K562 (cell line): ENCODE measurements around the gene NDUFV3. TPM values are rescaled to one million over a fixed set of nuclear protein-coding genes. Genes with fewer than 3 reads are reported as not detected.

Source experiments
- ATAC-seq: fragments of 200-7000 bp; cut with Tn5 transposase; 3 replicates; pipeline ENCODE4 v1.9.1; 2020; ENCODE audit warnings: moderate library complexity
- BruUV-seq: library from RNA; stranded (reverse); fragments of 400-500 nt; replicated peaks from 2 replicates; lab custom pipeline; 2021; lab: Mats Ljungman, UMichigan
- CTCF ChIA-PET: fragments of 300-600 bp; formaldehyde crosslinking; extraction: SDS; loops from one replicate; lab custom pipeline; 2021; ENCODE audit warnings: low intra/inter-chr PET ratio; lab: Yijun Ruan, JAX
- POLR2A ChIA-PET: fragments of 300-600, 350-650 bp; sonication (Branson Sonifier 250); formaldehyde crosslinking; extraction: SDS; loops from one replicate; lab custom pipeline; 2021; ENCODE audit warnings: antibody characterized with exemption, inconsistent platforms; lab: Yijun Ruan, JAX
- DNase-seq, 4 experiments: peaks; one replicate each; pipeline versions ENCODE4 v3.0.0 to v3.0.0-alpha.2; 2011 to 2018; ENCODE audit warnings: low spot score in 3 of 4, mixed read lengths in 3 of 4; ENCODE audit errors: extremely low read depth in 1 of 4
- FAIRE-seq: peaks from 2 replicates; lab custom pipeline; 2011; peaks lifted over from hg19 to GRCh38; lab: Jason Lieb, UNC
- H2AFZ ChIP-seq: 2 replicates; pipeline ENCODE4 v1.6.0; 2011; ENCODE audit warnings: low read depth, low read length, control low read depth, inconsistent platforms
- H3K27ac ChIP-seq: fragments of 200-600 bp; 3 replicates; pipeline ENCODE4 v1.8.0; 2011; ENCODE audit warnings: low read depth, mild to moderate bottlenecking, control low read depth, inconsistent platforms, low read length, moderate library complexity, mixed read lengths; ENCODE audit errors: extremely low read depth
- H3K27me3 ChIP-seq, 2 experiments: fragments of 300-600 bp in 1 of 2; 2 replicates in 1 of 2; 3 replicates in 1 of 2; pipeline versions ENCODE4 v1.6.0 to v1.8.0; 2011; ENCODE audit warnings: inconsistent platforms in 2 of 2, low read length in 2 of 2, mild to moderate bottlenecking in 1 of 2, mixed read lengths in 1 of 2, moderate library complexity in 1 of 2; ENCODE audit not compliant: control insufficient read depth in 2 of 2, insufficient read depth in 2 of 2
- H3K36me3 ChIP-seq: fragments of 300-600 bp; 3 replicates; pipeline ENCODE4 v1.8.0; 2011; ENCODE audit warnings: mild to moderate bottlenecking, low read length, inconsistent platforms; ENCODE audit not compliant: control insufficient read depth, insufficient read depth
- H3K4me1 ChIP-seq, 2 experiments: fragments of 200-600 bp in 1 of 2; replicated peaks in 1 of 2; 2 replicates in 1 of 2; 3 replicates in 1 of 2; pipeline versions ENCODE4 v1.5.1 to v1.8.0; 2011; ENCODE audit warnings: inconsistent platforms in 2 of 2, low read length in 2 of 2, mild to moderate bottlenecking in 1 of 2, mixed read lengths in 1 of 2, moderate library complexity in 1 of 2; ENCODE audit not compliant: control insufficient read depth in 2 of 2, insufficient read depth in 2 of 2
- H3K4me2 ChIP-seq: 2 replicates; pipeline ENCODE4 v1.6.1; 2011; ENCODE audit warnings: low read length, control low read depth, inconsistent platforms, mixed read lengths; ENCODE audit not compliant: insufficient read depth
- H3K4me3 ChIP-seq: fragments of 200-600 bp; sonication (generic), shearing (Covaris generic); 2 replicates; pipeline ENCODE4 v1.5.1; 2016; ENCODE audit warnings: control low read depth, inconsistent platforms
- H3K79me2 ChIP-seq: fragments of 200-600 bp; 3 replicates; pipeline ENCODE4 v1.8.0; 2011; ENCODE audit warnings: low read length, inconsistent platforms; ENCODE audit not compliant: control insufficient read depth, insufficient read depth
- H3K9ac ChIP-seq, 2 experiments: 2 replicates each; pipeline versions ENCODE4 v1.6.0 to v1.6.1; 2011; ENCODE audit warnings: low read depth in 2 of 2, low read length in 2 of 2, control low read depth in 1 of 2, inconsistent platforms in 1 of 2, mild to moderate bottlenecking in 1 of 2, mixed read lengths in 1 of 2; ENCODE audit not compliant: insufficient read depth in 1 of 2
- H3K9me1 ChIP-seq: one replicate; pipeline ENCODE4 v1.6.0; 2011; ENCODE audit warnings: inconsistent platforms, mild to moderate bottlenecking, low read length, moderate library complexity; ENCODE audit not compliant: control insufficient read depth, insufficient read depth
- H3K9me3 ChIP-seq: replicated peaks from 2 replicates; pipeline ENCODE4 v1.5.1; 2011; ENCODE audit warnings: low read depth, low read length, inconsistent platforms; ENCODE audit not compliant: control insufficient read depth, insufficient read depth
- H4K20me1 ChIP-seq: replicated peaks from 2 replicates; pipeline ENCODE4 v1.6.1; 2011; ENCODE audit warnings: low read length, inconsistent platforms, mixed read lengths; ENCODE audit not compliant: control insufficient read depth, insufficient read depth
- POLR2G ChIP-seq: fragments of 200-400 bp; formaldehyde crosslinking; IDR thresholded peaks from 2 replicates; pipeline ENCODE4 v1.6.1; 2017; ENCODE audit warnings: low read depth, mild to moderate bottlenecking, antibody characterized with exemption, low read length, moderate library complexity
- PYGO2 ChIP-seq: fragments of 450-650 bp; IDR thresholded peaks from 2 replicates; pipeline ENCODE4 v1.6.1; 2016; ENCODE audit warnings: mild to moderate bottlenecking, missing genetic modification characterization, moderate library complexity, missing compliant biosample characterization
- RBM22 ChIP-seq: fragments of 200-400 bp; formaldehyde crosslinking; IDR thresholded peaks from 2 replicates; pipeline ENCODE4 v1.6.1; 2018; ENCODE audit warnings: low read length, low read depth; ENCODE audit not compliant: poor library complexity, severe bottlenecking
- ZNF121 ChIP-seq: sonication (generic); formaldehyde crosslinking; conservative IDR thresholded peaks from 2 replicates; pipeline ENCODE4 v1.8.0; 2022; ENCODE audit warnings: missing genetic modification reagents
- ZNF778 ChIP-seq: fragments of 450-650 bp; formaldehyde crosslinking; IDR thresholded peaks from 2 replicates; pipeline ENCODE4 v1.4.0; 2020; ENCODE audit warnings: mild to moderate bottlenecking, moderate library complexity
- WGBS: fragments of 100-300 bp; shearing (Covaris generic); methylation state at CpG from one replicate; pipeline ENCODE4 v1.1.6; 2016; ENCODE audit warnings: low coverage, mixed read lengths; ENCODE audit not compliant: insufficient coverage; ENCODE audit errors: missing lambda C conversion rate; 5-methylcytosine and 5-hydroxymethylcytosine counted together
- in situ Hi-C: fragments of 300-500 bp; cut with MboI; formaldehyde crosslinking; loops from 4 replicates; pipeline ENCODE4 v1.15.0; 2018; ENCODE audit warnings: inconsistent platforms, mixed read lengths
- intact Hi-C: fragments of 100-400 bp; cut with micrococcal nuclease; formaldehyde crosslinking; loops from 2 replicates; pipeline ENCODE4 v1.14.2; 2022
- polyA plus RNA-seq, 8 experiments: library from polyadenylated mRNA; depleted of rRNA in 4 of 8; stranded (reverse) in 5 of 8; unstranded in 3 of 8; fragments of >200 nt; fragmentation: Nextera tagmentation in 2 of 8; fragmentation: Illumina TruSeq in 1 of 8; extraction: Ambion mirVana in 2 of 8; extraction: Trizol in 1 of 8; gene quantifications; 2 replicates each; pipeline versions ENCODE4 v1.2.1 to v1.2.3, GENCODE V29; 2011 to 2014; ENCODE audit warnings: inconsistent platforms in 1 of 8, missing spikeins in 1 of 8
- total RNA-seq, 7 experiments: library from RNA; depleted of rRNA in 6 of 7; stranded (reverse); fragments of >200 nt in 6 of 7; fragmentation: Illumina TruSeq in 2 of 7; extraction: Trizol in 2 of 7; gene quantifications; 2 replicates each; pipeline versions ENCODE4 v1.2.1 to v1.2.3, GENCODE V29; 2011 to 2021; ENCODE audit warnings: low replicate concordance in 1 of 7
- TF ChIP-seq, protein P1 (sequence below): fragments of 450-650 bp; formaldehyde crosslinking; IDR thresholded peaks from 2 replicates; pipeline ENCODE4 v1.4.0; 2020; ENCODE audit warnings: mild to moderate bottlenecking
- TF ChIP-seq, protein P2 (sequence below): fragments of 450-650 bp; IDR thresholded peaks from 2 replicates; pipeline ENCODE4 v1.6.1; 2016; ENCODE audit warnings: borderline replicate concordance
- TF ChIP-seq, protein P3 (sequence below): sonication (generic); formaldehyde crosslinking; IDR thresholded peaks from 2 replicates; pipeline ENCODE4 v1.8.1; 2023; ENCODE audit warnings: mild to moderate bottlenecking, missing genetic modification reagents

NDUFV3 gene
- total and polyA plus RNA-seq, 9 of the 15 experiments (the other 6 are each of a cell fraction or from before 2014, with no cell fraction given), result 19.1 to 87.8 (median 74.3) TPM

DNA sequence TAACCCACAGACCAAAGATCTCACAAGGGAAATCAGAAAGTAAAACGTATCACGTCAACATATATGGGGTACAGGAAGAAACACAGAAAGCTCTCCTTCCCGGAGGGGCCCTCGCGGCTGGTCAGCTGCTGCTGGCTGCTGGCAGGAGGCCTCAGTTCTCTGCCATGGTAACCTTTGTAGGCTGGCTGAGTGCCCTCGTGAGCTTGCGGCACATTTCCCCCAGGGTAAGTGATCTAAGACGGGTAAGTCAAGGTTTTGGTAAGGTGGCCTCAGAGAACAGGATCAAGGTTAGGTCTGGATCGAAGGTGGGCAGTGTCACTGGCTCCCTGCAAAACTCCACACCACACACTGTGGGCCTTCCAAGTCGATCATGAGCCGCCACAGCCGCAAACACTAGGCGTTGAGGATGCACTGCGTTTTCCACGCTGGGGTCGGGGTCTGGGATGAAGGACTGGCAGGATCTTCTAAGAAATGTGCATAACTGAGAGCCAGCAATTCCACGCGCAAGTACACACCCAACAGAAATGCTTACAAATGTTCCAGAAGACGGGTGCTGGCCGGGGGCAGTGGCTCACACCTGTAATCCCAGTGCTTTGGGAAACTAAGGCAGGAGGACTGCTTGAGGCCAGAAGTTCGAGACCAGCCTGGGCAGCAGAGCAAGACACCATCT, 47.7 kb upstream of the NDUFV3 start:
- Histone ChIP-seq H3K4me3 (no peak overlapping the region), H3K79me2 (peaks cover 65% of the 10 kb centered on the region), H3K27me3 (no peaks in the 10 kb centered on the region), H3K36me3 (peaks cover 97% of the 10 kb centered on the region), H2AFZ (no peak overlapping the region), H3K9ac (0 out of 4 replicates have a peak overlapping the region, but pooled peaks of 1 of the 2 experiments have one; percentile 3), H3K4me1 (peaks cover 0 to 15% of the 10 kb centered on the region in 2 experiments; a peak in 2 of 5 replicates)
- in situ Hi-C loops (no loop called here), intact Hi-C loops (no loop called here)
- CTCF ChIA-PET, result no interaction called here
- BruUV-seq, result no TSS peak
- no peak for DNase-seq
- no peak for FAIRE-seq
- TF ChIP-seq RBM22, result no peak
- TF ChIP-seq POLR2G, result 0 out of 2 replicates have a peak, but pooled peaks have one; percentile 18
- 0 out of 2 replicates have a peak, but pooled peaks have one; percentile 5 for TF ChIP-seq ZNF121 (CRISPR knock-in tag)
- no peak for TF ChIP-seq PYGO2
- no peak for TF ChIP-seq ZNF778
- TF ChIP-seq, protein P1, sequence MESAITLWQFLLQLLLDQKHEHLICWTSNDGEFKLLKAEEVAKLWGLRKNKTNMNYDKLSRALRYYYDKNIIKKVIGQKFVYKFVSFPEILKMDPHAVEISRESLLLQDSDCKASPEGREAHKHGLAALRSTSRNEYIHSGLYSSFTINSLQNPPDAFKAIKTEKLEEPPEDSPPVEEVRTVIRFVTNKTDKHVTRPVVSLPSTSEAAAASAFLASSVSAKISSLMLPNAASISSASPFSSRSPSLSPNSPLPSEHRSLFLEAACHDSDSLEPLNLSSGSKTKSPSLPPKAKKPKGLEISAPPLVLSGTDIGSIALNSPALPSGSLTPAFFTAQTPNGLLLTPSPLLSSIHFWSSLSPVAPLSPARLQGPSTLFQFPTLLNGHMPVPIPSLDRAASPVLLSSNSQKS (CRISPR knock-in tag), result no peak
- TF ChIP-seq, protein P2, sequence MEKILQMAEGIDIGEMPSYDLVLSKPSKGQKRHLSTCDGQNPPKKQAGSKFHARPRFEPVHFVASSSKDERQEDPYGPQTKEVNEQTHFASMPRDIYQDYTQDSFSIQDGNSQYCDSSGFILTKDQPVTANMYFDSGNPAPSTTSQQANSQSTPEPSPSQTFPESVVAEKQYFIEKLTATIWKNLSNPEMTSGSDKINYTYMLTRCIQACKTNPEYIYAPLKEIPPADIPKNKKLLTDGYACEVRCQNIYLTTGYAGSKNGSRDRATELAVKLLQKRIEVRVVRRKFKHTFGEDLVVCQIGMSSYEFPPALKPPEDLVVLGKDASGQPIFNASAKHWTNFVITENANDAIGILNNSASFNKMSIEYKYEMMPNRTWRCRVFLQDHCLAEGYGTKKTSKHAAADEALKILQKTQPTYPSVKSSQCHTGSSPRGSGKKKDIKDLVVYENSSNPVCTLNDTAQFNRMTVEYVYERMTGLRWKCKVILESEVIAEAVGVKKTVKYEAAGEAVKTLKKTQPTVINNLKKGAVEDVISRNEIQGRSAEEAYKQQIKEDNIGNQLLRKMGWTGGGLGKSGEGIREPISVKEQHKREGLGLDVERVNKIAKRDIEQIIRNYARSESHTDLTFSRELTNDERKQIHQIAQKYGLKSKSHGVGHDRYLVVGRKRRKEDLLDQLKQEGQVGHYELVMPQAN, result no peak
- TF ChIP-seq, protein P3, sequence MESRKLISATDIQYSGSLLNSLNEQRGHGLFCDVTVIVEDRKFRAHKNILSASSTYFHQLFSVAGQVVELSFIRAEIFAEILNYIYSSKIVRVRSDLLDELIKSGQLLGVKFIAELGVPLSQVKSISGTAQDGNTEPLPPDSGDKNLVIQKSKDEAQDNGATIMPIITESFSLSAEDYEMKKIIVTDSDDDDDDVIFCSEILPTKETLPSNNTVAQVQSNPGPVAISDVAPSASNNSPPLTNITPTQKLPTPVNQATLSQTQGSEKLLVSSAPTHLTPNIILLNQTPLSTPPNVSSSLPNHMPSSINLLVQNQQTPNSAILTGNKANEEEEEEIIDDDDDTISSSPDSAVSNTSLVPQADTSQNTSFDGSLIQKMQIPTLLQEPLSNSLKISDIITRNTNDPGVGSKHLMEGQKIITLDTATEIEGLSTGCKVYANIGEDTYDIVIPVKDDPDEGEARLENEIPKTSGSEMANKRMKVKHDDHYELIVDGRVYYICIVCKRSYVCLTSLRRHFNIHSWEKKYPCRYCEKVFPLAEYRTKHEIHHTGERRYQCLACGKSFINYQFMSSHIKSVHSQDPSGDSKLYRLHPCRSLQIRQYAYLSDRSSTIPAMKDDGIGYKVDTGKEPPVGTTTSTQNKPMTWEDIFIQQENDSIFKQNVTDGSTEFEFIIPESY (CRISPR knock-in tag), result peak; percentile 34; the same call in 1 of the 2 replicates
- TF ChIP-seq, all 486 proteins: peak for 3
- no peaks in the 10 kb centered on the region; the same call in 1 of the 2 replicates for H3K9me3 ChIP-seq
- no peak overlapping the region for H3K4me2 ChIP-seq
- no peak for ATAC-seq
- H3K27ac ChIP-seq, result no peak overlapping the region
- H3K9me1 ChIP-seq, result peaks cover 3% of the 10 kb centered on the region
- POLR2A ChIA-PET, result interaction anchor here (1.1 kb wide), 1 partner anchor 10 kb away, joined by 3 read pairs; no protein-coding TSS in a partner anchor
- H4K20me1 ChIP-seq, result peaks cover 25% of the 10 kb centered on the region; the same call in 1 of the 2 replicates
- 94% methylated on average over 21 of the region's 21 CpGs for WGBS
